Stomach (tissue), 4 donors: Measurements from ENCODE around the gene CIDEB.

Experiments used
- EP300 ChIP-seq: sonication (generic); formaldehyde crosslinking; IDR thresholded peaks from one replicate; pipeline ENCODE4 v1.6.1; 2017; ENCODE audit warnings: antibody characterized with exemption
- POLR2A ChIP-seq, 4 donors: fragments of 450-650 bp; IDR thresholded peaks; one replicate each; pipeline ENCODE4 v1.6.1; 2016; ENCODE audit warnings: antibody characterized with exemption in 4 of 4, control low read depth in 2 of 4, mild to moderate bottlenecking in 1 of 4, moderate library complexity in 1 of 4
- POLR2AphosphoS5 ChIP-seq, 3 donors: sonication (generic); formaldehyde crosslinking; IDR thresholded peaks; one replicate each; pipeline ENCODE4 v1.6.1; 2016; ENCODE audit warnings: antibody characterized with exemption in 3 of 3
- TF ChIP-seq, protein P1 (sequence below), 7 experiments: fragments of 450-650 bp in 4 of 7; fragments of 200-600 bp in 3 of 7; sonication (generic) in 3 of 7; IDR thresholded peaks; one replicate each; pipeline ENCODE4 v1.5.1; 2016 to 2019; ENCODE audit warnings: antibody characterized with exemption in 7 of 7, control low read depth in 2 of 7, mild to moderate bottlenecking in 1 of 7

DNA sequence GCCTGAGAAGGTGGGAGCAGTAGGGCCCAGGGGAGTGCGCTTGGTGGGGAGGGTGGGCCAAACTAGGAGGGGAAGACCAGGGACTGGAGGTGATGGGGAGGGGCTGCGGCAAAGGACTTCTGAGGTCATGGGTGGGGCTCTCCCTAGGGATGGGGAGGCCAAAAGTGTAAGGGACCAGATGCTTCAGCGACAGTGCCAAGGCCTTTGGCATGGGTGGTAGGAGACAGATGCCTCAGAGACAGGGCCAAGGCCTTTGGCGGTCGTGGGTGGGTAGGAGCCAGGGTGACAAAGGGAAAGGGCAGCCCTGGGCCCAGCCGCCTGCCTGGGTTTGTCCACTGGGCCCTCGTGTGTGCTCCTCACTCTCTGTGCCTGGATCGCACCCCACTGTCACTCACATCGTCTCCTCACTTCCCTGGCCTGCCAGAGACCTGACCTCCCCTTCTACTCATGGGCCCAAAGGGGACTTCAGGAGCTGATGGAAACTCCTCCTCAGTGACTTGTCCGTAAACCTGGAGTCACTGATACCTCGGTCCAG lies 23.2 kb downstream of the CIDEB start:
- TF ChIP-seq, protein P1, sequence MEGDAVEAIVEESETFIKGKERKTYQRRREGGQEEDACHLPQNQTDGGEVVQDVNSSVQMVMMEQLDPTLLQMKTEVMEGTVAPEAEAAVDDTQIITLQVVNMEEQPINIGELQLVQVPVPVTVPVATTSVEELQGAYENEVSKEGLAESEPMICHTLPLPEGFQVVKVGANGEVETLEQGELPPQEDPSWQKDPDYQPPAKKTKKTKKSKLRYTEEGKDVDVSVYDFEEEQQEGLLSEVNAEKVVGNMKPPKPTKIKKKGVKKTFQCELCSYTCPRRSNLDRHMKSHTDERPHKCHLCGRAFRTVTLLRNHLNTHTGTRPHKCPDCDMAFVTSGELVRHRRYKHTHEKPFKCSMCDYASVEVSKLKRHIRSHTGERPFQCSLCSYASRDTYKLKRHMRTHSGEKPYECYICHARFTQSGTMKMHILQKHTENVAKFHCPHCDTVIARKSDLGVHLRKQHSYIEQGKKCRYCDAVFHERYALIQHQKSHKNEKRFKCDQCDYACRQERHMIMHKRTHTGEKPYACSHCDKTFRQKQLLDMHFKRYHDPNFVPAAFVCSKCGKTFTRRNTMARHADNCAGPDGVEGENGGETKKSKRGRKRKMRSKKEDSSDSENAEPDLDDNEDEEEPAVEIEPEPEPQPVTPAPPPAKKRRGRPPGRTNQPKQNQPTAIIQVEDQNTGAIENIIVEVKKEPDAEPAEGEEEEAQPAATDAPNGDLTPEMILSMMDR (IDR thresholded peaks at IDR 0.05), result no peak
- TF ChIP-seq EP300, result no peak
- TF ChIP-seq POLR2A (IDR thresholded peaks at IDR 0.05), result no peak
- no peak for TF ChIP-seq POLR2AphosphoS5 (IDR thresholded peaks at IDR 0.05)
